Measurements from ENCODE around the gene MPRIP.
"Not testable (repeated sequence)": the region's sequence is repeated elsewhere in the genome, so short reads cannot be mapped to it uniquely, and the experiment has no call there.

MPRIP gene, protein sequence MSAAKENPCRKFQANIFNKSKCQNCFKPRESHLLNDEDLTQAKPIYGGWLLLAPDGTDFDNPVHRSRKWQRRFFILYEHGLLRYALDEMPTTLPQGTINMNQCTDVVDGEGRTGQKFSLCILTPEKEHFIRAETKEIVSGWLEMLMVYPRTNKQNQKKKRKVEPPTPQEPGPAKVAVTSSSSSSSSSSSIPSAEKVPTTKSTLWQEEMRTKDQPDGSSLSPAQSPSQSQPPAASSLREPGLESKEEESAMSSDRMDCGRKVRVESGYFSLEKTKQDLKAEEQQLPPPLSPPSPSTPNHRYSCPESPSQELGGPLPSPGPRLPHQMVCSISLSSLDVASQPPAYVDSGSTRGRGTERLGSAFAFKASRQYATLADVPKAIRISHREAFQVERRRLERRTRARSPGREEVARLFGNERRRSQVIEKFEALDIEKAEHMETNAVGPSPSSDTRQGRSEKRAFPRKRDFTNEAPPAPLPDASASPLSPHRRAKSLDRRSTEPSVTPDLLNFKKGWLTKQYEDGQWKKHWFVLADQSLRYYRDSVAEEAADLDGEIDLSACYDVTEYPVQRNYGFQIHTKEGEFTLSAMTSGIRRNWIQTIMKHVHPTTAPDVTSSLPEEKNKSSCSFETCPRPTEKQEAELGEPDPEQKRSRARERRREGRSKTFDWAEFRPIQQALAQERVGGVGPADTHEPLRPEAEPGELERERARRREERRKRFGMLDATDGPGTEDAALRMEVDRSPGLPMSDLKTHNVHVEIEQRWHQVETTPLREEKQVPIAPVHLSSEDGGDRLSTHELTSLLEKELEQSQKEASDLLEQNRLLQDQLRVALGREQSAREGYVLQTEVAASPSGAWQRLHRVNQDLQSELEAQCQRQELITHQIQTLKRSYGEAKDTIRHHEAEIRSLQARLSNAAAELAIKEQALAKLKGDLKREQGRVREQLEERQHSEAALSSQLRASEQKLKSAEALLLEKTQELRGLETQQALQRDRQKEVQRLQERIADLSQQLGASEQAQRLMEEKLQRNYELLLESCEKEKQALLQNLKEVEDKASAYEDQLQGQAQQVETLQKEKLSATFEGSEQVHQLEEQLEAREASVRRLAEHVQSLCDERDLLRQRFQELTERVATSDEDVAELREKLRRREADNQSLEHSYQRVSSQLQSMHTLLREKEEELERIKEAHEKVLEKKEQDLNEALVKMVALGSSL (N-terminal part only)

DNA sequence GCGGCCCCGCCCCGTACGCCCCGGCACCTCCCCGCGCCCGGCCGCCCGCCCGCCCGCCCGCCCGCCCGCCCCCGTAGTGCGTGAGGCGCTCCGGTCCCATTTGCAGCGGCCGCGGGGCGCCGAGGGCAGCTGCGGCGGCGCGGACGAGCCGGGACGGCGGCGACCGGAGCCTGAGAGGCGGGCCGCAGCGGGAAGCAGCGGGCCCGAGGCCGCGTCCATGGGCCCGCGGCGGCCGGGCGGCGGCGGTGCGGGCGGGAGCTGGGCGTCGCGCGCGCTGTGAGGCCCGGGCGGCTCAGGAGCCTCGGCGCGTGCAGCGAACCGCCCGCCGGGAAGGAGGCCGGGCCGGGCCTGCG, at the start of gene MPRIP:
TSS of gene MPRIP (plus strand) at position 74 of the 353 bp plus-strand sequence. CDS start 392 bp downstream, outside the sequence.
- no peak for DNase-seq

DNA sequence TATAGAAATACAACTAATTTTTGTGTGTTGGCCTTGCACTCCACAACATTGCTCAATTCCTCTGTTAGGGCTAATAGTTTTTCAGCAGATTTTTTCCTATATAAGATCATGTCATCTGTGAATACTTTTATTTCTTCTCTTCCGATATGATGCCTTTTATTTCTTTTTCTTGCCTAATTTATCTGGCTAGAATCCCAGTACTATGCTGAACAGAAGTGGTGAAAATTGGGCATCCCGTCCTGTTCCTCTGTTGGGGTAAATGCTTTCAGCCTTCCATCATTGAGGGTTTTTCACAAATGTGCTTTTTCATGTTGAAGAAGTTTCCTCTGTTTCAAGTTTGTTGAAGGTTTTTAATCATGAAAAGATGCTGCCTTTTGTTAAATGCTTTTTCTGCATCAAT, 47.6 kb upstream of the MPRIP start:
- DNase-seq, result no peak

DNA sequence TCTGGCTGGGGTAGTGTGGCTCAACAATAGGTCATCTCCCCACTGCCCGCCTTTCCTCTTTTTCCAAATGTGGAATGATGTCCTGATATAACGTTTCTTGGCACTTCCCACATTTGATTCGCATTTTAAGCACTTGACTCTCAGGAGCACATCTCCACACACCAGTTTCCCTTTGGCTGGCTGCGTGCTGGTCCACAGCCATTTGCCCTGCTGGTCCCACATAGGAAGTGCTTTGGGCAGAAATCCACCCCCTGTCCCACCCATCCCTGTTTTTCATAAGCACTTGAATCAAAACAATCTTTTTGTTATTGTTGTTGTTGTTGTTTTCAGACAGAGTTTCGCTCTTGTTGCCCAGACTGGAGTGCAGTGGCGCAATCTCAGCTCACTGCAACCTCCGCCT, 46.3 kb upstream of the MPRIP start:
- no peak for DNase-seq

DNA sequence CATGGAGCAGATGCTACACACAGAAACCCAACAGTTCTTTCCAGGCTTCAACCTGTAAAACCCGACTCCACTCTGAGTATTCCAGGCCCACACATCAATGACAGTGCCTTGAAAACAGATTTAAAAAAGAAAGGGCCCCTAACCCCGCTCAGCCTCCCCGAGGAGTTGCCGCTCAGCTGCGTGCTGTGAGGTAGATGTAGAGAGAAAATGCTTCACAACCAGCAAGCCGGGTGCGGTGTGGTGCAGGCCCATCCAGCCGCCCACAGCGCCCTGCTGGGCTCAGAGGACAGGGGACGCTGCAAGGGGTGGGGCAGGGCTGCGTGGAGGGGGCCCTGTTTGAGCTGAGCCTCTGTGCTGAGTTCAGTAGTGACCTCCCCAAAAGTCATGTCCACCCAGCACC, 45.5 kb upstream of the MPRIP start:
- DNase-seq, result not testable (repeated sequence)

DNA sequence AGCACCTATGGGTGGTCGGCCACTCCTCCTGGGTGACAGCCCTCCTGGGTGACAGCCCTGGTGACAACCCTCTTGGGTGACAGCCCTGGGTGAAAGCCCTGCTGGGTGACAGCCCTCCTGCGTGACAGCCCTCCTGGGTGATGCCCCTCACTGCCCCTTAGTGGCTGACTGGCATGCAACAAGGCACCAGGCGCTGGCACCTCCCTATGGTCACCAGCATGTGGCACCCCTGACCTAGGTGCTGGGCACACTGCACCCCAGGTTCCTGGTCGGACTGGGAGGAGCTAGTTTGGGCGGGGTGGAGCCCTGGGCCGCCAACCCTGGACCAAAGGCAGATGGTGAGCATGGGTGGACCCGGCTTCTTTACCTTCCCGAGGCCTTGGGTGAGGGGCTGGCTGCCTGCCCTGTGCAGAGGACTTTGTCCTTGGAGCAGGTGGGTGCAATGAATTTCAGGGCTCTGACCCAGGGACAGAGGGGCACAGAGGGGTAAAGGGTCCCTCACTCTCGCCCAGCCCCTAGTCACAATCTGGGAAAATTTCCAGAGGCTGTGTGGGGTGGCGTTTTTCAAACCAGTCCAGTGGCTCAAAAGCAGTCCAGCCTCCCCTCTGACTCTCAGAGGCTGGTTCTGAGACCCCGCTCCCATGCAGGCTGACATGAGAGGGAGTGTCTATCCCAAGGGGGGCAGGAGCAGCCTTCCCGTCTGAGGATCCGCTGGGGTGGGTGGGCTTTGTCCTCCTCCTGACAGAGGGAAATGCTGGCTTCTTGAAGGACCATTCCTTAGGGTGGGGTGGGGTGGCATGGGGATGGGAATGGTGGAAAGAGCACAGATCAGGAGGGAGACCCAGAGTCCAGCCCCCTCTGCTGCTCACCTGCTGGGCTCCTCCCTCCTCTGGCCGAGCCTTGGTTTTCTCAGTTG, 44.5 kb upstream of the MPRIP start:
- no peak for DNase-seq

DNA sequence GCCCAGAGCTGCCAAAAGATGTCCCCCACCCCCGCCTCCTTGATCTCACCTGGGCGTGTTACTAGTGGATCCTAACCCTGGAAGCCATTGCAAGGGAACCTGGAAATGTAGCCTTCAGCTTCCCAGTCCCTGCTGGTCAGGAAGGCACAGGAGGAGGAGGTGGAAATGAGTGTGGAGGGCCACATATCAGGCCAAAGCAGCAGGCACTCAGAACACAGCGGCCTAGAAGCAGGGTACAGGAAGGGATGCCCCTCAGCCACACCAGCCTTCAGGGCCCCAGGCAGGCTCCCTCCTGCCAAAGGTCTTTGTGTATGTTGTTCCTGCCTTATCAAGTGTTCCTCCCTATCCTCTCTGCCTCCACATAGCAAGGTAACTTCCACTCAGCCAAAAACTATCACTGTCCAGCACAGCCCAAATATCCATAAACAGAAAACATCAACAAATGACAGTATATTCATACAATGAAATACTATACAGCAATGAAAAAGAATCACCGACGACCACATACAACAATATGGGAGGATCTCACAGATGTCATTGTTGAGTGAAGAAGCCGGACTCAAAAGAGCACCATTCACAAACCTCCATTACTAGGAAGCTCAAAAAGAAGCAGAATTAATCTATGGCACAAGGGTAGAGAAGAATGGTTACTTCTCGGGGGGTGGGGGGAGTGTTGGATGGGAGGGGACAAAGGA, 42.2 kb upstream of the MPRIP start:
- DNase-seq, result no peak

DNA sequence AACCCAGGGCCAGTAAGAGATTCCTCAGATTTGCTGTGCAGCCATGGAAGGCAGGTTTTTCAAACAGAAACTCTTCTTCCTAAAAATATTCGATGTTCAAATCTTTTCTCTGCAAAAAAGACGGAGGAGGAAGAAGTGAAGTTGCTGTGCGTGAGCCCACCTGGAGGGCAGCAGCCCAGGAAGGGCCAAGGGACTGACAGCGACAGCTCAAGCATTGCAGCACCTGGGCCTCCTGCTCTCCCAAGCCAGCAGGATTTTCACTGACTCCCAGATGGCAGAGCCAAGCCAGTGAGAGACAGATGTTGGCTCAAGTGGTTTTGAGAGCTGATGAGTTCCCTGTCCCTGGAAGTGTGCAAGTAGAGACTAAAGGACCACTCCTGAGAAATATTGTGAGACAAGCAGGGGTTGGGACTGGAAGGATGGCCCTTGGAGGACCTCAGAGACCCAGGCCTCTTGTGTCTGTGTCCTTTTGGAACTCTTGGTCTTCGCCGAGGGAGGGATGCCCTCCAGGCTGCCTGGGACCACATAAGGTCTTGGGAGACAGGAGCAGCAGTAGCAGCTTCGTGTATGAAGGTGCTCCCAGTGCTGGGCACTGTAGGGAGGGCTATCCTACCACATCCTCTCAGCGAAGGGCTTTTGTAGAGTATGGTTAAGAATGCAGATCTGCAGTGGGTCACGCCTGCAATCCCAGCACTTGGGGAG, 41.0 kb upstream of the MPRIP start:
- no peak for DNase-seq

DNA sequence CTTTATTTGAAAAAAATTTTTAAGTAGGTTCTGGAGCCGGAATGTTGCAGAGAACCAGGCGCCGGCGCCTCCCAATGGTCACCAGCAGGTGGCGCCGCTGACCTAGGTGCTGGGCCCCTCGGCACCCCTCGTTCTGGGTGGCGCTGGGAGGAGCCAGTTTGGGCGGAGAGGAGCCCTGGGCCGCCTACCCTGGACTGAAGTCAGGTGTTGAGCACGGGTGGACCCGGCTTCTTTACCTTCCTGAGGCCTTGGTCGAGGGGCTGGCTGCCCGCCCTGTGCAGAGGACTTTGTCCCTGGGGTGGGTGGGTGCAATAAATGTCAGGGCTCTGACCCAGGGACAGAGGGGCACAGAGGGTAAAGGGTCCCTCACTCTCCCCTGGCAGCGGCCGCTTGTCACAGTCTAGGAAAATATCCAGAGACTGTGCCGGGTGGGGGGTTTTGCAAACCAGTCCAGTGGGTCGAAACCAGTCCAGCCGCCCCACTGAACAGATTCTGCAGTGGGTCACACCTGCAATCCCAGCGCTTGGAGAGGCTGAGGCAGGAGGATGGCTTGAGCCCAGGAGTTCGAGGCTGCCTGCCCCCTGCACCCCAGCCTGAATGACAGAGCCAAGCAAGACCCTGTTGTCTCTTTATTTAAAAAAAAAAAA, 40.3 kb upstream of the MPRIP start:
- DNase-seq, result peak; percentile 59 to 70

DNA sequence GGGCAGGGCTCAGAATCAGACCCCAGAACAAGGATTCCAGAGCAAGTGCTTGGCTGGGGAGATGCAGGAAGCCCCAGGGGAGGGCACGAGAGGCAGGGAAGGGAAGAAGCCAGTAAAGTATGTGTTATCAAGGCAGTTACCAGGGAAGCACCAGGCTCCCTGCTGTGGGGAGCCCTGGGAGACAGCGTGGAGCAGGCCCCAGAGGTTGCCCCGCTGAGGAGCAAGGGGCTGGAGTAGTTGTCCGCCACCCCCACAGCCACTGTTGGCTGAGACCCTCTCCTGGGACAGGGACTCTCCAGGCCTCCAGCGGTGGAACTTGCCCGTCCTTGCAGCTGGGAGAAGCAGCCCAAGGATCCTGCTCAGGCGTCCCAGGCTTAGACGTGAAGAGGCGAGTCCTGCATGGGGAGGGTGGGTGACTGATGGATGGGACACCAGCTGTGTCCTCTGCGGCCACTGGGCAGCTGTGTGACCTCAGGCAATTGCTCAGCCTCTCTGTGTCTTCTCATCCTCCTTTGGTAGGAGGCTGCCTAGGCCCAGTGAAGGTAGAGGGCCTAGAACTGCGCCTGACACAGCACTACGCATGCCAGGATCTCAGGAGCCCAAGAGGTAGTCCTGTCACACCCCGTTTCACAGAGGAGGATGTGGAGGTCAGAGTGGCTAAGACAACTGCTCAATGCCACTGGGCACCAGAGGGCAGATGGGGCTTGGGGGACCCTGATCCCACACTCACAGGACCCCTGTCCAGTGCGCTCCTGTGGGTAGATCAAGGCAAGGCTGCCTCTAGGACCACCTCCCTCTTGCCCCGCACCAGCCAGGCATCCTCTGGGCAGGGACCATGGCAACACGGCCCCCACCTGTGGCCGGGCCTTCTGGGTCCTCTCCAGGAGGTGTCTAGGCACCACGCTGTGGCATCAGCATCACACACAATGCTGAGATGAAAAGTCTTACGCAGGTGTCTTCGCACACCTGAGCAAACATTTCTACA, 39.2 kb upstream of the MPRIP start:
- DNase-seq, result peak; percentile 82 to 91

DNA sequence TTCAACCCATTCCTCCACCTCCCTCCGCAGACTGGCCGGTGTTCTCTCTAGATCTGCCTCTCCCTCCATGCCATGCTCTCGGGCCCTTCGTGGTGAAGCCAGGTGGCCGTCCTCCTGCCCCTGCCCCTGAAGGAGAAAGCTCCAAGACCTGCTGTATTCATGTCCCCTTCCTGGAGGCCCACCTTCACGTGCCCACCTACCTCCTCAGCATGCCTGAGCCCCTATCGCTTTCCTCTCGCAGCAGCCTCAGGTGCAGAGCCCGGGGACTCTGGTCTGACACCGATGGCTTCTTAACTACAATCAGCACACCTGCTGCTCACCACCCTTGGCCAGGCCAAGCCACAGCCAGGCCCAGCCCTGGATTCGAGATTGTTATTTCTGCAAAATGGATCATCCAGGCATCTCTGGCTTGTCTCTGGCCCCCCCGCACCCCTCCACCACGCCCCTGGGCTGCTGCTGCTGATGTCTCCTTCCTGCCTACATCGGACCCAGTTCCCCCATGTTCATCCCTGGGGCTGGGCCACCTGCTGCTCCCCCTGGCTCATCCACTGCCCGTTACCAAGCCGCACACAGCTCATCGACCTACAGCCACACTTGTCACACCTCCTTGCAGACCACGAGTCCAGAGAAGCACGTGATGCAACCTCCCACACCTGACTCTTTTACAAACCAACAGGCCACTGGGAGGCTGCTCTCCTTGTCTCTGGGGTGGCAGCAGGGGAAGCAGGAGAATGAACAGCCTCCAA, 37.8 kb upstream of the MPRIP start:
- DNase-seq, result no peak

DNA sequence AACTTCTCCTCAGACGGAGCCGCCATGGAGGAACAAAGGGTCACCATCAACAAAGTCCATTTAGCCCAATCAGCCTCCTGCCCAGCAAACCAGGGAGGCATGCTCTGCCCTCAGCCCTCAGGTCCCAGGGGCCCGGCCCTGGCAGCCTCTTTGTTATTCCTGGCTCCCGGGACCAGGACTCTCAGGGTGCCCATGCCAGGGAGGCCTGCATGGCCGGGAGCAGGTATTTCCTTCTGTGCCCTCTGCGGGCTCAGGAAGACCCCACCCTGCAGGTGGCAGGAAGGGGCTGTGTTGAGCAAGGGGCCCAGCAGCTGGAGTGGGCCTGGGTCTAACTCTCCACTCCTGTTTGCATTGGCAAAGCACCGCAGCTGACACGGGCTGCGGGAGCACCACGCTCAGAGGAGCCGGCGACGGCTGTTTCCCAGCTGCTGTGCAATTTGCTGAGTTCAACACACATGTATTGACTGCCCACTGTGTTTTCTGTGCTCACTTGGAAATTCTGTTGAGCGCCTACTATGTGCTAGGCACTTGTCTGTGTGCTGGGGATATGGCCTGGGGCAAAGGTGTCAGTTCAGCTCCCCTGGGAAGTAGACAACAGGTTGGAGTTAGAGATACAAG, 37.2 kb upstream of the MPRIP start:
- DNase-seq, result peak in 1 of 2 experiments; percentile 34

DNA sequence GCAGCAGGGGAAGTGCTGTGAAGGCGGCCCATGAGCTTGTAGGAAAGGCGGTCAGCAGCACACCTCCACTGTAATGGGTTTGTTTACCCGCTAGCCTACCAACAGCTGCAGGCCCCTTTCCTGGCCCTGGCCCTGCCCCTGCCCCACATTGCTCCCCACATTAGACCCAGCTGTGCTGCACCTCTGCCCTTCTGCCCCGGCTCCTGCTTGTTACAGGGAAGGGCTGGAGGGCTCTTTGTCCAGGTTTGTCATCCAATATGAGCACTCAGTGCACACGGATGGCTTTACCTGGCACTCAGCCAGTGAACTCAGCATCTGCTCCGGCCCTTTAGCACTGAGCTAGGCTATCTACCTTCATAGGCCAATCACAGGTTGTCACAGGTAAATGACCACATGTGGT, 34.4 kb upstream of the MPRIP start:
- not testable (repeated sequence) for DNase-seq

DNA sequence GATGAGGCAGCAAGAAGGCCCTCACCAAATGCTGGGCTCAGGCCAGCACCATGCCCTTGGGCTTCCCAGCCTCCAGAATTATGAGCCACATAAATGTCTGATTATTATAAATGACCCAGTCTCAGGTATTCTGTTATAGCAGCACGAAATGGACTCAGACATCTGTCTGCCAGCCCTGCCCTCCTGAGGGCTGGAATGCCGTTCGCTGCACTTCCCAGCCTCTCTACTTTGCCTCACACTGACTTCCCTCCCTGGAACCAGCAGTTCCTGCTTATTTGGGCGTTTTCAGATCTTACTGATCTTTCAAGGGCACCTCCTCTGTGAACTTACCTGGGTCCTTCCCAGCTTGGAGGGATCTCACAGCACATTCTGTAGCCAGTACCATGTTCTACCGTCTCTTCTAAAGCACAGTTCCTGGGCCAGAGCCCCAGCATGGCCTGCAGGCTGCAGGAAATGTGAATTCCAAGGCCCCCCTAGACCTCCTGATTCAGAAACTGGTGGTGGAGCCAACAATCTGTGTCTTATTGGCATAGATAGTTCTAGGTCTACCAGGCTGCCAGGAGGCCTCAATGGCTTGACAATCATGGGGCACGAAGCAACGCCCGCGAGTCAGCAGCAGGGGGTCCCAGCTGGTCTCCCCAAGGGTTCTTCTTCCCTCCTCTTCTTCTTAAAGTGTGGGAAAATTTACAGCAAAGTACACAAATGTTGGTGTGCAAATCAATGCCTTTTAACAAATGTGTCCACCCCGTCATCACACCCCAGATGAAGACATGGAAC, 33.4 kb upstream of the MPRIP start:
- DNase-seq, result not testable (repeated sequence)

DNA sequence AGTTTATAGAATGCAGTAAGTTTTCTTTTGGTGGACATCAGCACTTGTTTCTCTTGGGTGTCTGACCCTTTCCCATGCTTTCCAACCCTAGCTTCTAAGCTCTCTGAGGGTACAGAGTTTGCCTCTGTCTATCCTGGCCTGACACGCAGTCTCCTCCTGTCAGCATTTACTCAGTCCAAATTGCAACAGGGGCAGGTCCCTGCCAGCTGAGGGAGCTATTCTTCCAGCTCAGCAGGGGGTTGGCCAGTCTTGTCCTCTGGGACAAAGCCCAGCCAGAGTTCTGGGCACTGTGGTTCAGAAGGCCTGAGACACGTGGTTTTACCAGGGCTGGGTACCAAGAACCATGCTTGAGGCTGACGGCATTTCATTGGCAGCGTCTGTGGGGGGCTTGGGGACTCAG, 32.3 kb upstream of the MPRIP start:
- not testable (repeated sequence) for DNase-seq

DNA sequence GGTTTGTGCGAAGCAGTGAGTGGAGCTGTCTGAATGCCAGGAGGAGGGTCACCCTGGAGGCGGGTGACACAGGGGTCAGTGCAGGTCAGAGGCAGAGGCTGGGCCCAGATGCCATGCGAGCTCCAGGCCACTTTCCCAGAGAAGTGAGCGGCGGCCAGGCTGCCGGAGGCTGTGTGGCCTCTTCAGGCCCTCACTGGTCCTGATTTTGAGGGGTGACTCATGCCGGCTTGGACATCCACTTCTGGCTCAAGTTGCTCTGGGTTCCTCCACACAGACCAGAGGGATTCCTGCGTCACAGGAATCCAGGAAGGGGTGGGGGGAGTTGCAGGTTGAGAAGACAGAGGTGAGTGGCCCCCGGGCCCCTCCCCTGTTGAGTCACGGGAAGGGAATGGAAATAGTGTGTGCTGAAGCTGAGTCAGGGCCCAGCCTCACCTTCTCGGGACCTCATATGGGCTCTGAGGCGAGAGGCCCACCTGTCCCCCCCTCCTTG, 31.7 kb upstream of the MPRIP start:
- not testable (repeated sequence) for DNase-seq

DNA sequence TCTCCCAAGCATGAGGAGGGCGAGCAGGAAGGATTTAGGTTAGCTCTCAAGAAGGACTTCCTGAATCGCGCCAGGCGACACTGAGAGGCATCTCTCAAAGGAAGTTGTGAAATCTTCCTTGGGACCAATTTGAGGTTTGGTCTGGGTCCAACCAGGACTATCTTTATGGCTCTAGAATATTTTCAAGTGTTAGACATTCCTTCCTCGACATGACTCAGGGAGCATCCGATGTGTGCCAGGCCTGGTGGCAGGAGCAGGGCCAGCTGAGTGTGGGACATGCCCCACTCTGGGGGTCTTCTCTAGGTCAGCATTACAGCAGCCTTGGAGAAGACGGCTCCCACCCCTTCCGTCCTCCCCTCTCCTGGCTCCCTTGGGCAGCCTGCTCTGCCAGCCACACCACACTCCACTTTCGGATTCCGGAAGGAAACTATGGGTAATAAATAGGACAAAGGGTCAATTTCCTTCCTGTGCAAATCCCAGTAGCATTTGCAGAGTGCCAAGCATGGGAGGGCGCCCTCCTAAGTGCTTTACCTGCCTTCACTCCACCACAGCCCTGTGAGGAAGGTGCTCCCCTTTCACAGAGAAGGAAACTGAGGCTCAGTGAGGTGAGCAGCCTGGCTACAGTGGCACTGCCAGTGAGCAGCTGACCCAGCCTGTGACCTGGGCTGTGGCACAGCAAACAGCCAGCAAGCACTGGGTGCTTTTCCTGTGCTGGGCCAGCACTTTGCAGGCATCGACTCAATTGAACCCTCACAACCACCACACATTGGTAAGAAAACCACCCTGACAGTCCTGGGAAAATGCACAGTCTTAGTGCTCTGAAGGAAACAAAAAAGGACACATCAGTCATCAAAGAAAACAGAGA, 31.0 kb upstream of the MPRIP start:
- DNase-seq, result not testable (repeated sequence)
